HG02798 (cell line): ENCODE results near the gene CCDC9B.

ENCODE experiments used
- ATAC-seq: cut with Tn5 transposase; IDR thresholded peaks from one replicate; pipeline ENCODE4 v1.9.1; 2021; ENCODE audit warnings: mild to moderate bottlenecking; ENCODE audit not compliant: unreplicated experiment, poor library complexity

Gene CCDC9B

GRCh38 chr15:40345867-40346578 lies 5.3 kb upstream of the CCDC9B start:
- ATAC-seq, result no peak

DNA sequence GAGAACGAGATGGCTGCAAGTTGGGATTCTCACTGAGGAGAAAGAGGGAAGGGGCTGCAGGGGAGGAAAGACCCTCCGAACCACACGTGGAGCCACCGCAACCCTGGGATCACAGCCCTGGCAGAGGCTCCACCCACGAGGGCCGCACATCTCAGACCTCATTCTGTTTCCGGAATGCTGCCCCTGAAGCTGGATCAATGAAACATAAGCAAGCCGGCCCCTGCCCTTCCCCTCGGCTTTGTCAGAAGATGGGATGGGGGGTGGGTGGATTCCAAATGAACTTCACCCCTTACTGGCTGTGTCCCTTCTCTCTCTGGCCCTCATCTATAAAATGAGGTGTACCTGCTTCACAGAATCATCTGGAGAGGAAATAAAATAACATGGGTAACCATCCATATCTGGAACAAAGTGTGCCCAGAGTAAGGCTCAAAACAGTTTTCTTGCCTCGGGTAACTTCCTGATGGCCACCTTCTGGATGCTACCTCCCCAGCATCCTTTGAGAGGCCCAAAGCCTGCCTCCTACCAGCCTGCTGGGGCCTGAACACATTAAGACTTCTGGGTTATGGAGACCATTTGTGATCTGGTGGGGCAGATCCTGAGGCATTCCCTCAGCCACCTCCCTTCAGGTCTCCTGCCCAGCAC lies 4.6 kb upstream of the CCDC9B start:
- no peak for ATAC-seq

- ATAC-seq, result peak; percentile 56
Measured at GRCh38 chr15:40344631-40345120, 3.9 kb upstream of the CCDC9B start.

- ATAC-seq, result no peak
Measured at GRCh38 chr15:40344217-40344616, 3.5 kb upstream of the CCDC9B start.

DNA sequence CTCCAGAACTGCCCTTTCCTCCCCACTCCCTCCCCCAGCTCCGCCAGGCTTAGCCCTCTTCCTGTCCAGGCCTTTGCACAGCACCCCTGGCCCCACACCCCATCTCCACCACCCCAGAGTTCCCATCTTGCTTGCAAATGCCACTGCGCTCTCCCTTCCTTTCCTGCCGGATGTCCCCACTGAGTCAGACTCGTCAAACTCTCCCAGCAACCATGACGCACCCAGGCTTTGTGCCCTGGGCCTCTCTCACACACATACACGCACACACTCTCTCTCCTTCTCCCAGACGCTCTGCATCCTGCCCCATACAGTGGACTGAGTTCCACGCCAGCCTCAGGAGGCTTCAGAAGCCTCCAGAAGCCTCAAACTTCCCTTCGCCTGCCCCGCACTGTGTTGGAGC lies 2.8 kb upstream of the CCDC9B start:
- no peak for ATAC-seq

DNA sequence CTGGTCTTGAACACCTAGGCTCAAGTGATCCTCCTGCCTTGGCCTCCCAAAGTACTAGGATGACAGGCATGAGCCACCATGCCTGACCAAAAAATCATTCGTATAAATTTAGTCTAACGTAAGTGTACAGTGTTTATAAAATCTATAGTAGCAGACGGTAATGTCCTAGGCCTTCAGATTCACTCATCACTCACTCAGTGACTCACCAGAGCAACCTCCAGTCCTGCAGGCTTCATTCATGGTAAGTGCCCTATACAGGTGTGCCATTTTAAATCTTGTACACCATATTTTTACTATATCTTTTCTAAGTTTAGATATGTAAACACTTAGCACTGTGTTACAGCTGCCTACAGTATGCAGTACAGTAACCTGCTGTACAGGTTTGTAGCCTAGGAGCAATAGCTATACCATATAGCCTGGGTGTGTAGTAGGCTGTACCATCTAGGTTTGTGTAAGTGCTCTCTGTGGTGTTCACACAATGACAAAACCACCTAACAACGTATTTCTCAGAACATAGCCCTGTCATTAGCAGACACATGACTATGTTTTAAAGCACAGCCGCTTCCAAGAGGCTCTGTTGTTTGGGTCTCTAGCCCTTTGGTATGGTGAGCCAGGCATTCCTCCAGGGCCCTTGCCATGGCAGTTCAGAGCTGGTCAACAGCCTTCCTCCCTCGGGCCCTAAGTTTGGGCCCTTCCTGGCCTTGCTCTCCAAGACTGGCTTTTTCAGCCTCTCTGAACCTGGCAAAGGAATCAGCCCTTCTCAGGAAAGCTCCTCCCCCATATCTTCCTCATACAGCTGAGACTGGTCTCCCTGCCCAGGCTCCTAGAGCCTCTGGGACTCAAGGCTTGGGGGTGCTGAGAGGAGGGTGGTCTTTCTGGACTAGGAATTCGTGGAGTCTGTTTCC lies 1.9 kb upstream of the CCDC9B start:
- ATAC-seq, result no peak

GRCh38 chr15:40340038-40340739 lies 550 bp downstream of the CCDC9B start:
- ATAC-seq, result no peak

GRCh38 chr15:40339621-40339945 lies 1.2 kb downstream of the CCDC9B start:
- no peak for ATAC-seq

DNA sequence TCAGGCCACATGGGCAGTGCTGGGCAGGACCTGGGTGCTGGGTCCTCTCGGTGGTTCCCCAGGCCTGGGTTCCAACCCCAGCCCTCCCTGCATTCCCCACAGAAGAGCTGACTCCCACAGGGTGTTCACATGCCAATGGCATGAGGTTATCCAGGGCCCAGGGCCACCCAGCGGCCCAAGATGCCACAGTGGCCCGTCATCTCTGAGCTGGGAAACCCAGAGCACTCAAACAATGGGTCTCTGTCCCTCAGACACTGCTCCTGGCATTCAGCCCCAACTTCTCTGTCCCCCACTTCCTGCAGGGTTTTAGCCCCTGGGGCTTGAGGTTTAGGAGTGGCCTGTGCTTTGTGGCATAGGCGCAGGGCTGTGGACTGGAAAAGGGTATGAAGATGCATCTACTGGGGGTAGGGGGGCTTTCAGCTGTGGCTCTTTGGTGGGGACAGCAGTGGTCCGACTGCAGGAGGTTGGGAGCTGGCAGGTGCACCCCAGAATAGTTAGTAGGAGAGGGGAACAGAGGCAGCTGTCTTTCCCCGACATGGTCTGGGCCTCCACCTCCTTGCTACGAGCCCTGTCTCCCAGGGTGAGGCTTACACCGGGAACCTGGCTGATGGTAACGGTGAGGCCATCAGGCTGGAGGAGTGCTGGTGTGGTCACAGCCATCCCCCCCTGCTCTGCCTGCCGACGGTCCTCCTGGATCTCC lies 1.7 kb downstream of the CCDC9B start:
- ATAC-seq, result no peak

DNA sequence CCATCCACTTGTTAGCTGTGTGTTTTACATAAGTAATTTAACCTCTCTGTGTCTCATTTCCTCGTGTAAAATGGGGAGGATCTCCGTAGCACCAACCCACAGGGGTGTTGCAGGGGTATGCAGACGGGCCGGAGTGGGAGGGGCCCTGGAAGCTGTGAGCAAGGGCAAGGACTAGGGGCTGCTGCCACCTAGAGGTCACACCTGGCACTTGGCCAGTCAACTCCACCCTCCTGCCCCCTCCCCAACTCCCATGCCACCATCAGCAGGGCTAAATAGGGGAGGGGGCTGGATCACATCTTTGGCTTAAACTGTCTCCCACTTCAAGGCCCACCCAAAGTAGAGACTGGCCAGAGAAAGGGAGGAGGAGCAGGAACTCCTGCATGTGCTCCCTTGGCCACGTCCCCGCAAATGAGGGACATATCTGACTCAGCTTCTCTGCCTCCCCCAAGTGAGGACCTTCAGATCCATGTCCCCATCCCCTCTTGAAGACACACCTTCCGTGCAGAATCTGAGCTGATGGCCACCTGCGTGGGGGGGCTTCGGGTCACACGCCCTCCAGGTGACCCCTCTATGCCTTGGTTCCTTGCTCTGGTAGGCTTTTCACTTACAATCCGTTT lies 2.6 kb downstream of the CCDC9B start:
- peak; percentile 65 for ATAC-seq

DNA sequence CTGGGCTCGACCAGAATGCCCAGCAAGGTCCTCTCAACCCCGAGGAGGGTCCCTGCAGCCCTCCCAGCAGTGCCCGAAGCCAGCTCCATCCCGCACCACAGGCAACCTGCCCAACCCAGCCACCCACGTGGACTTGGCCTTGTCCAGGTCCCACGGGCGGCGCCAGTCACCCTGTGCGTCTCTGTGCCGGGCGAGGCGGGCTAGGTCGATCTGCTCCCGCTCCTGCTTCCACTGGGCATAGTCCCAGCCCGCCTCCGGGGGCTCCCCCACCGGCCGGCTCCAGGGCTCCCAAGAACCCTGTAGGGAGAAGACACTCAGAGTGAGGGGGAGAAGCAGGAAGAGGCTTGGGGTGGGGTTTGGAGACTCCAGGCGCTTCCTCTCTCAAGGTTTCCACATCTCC lies 3.1 kb downstream of the CCDC9B start:
- ATAC-seq, result no peak

DNA sequence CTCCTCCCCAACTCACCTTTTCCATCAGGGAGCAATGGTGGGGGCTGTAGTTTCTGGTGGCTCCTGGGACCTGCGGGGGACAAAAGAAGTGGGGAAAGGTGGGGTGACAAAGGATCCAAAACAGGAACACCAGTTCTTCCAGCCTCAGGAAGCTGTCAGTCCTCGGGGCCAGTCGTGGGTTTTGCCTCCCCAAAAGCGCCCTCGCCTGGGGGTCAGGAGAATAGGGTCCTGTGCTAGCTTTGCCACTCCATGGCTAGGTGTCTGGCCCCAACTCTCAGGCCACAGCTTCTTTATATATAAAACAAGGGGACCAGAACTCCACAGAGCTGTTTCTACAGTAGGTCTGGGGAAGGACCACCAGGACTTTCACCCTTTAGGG lies 4.0 kb downstream of the CCDC9B start:
- ATAC-seq, result no peak

GRCh38 chr15:40335938-40336743 lies 4.6 kb downstream of the CCDC9B start:
- ATAC-seq, result no peak

GRCh38 chr15:40334941-40335795 lies 5.6 kb downstream of the CCDC9B start:
- no peak for ATAC-seq

- ATAC-seq, result no peak
Measured at GRCh38 chr15:40334541-40334940, 6.2 kb downstream of the CCDC9B start.

DNA sequence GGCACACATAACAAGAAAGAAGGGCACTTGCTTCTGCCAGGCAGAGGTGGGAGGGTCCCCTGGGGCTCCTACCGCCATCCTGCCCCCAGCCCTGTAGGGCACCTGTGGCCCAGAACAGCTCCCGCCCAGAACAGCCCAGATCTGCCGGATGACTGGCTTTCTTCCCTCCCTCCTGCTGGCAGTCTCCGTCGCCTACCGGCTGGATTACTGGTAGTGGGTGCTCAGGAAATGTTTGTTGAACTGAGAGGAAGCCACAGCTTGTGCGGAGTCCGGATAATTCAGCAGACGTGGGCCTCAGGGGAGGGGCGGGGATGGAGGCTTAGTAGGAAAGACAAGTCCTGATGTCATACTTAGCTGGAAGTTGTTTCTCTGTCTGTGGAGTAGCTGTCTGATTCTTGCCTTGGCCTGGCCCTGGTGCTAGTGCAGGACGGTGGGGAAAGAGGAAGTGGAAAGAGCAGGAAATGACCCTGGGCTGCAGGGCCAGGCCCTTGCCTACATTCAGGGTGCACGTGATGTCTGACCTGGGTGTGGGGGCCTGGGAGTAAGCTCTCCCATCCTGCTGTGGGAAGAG lies 6.7 kb downstream of the CCDC9B start:
- no peak for ATAC-seq

- no peak for ATAC-seq
Measured at GRCh38 chr15:40332113-40332781, 8.5 kb downstream of the CCDC9B start.
